HPDE6-E6E7 (cell line): ENCODE results near the gene TBC1D22B.
A peak's percentile ranks its signal among the peaks of the same experiment; 100 is the strongest.
"Not testable (repeated sequence)": the region's sequence is repeated elsewhere in the genome, so short reads cannot be mapped to it uniquely, and the experiment has no call there.

ENCODE experiments used
- DNase-seq: peaks from one replicate; pipeline ENCODE4 v3.0.0; 2011; ENCODE audit warnings: missing footprints; ENCODE audit errors: extremely low spot score

Gene TBC1D22B

GRCh38 chr6:37303091-37303660 lies 45.6 kb downstream of the TBC1D22B start:
- no peak for DNase-seq

- DNase-seq, result peak; percentile 26
Measured at GRCh38 chr6:37303891-37304503, 46.4 kb downstream of the TBC1D22B start.

GRCh38 chr6:37304766-37305165 lies 47.2 kb downstream of the TBC1D22B start:
- no peak for DNase-seq

- DNase-seq, result peak; percentile 42
Measured at GRCh38 chr6:37305841-37306425, 48.4 kb downstream of the TBC1D22B start.

- no peak for DNase-seq
Measured at GRCh38 chr6:37306624-37307222, 49.2 kb downstream of the TBC1D22B start.

- DNase-seq, result not testable (repeated sequence)
Measured at GRCh38 chr6:37307484-37307883, 49.9 kb downstream of the TBC1D22B start.

GRCh38 chr6:37308069-37308815 lies 50.7 kb downstream of the TBC1D22B start:
- DNase-seq, result no peak

- DNase-seq, result no peak
Measured at GRCh38 chr6:37309046-37309445, 51.5 kb downstream of the TBC1D22B start.

GRCh38 chr6:37309692-37310091 lies 52.1 kb downstream of the TBC1D22B start:
- DNase-seq, result no peak

- no peak for DNase-seq
Measured at GRCh38 chr6:37310966-37311365, 53.4 kb downstream of the TBC1D22B start.

GRCh38 chr6:37311741-37312473 lies 54.3 kb downstream of the TBC1D22B start:
- no peak for DNase-seq

- no peak for DNase-seq
Measured at GRCh38 chr6:37313723-37314486, 56.3 kb downstream of the TBC1D22B start.

- DNase-seq, result peak; percentile 60
Measured at GRCh38 chr6:37314487-37315156, 57.0 kb downstream of the TBC1D22B start.

GRCh38 chr6:37315157-37315515 lies 57.6 kb downstream of the TBC1D22B start:
- DNase-seq, result no peak

- DNase-seq, result no peak
Measured at GRCh38 chr6:37316071-37316470, 58.5 kb downstream of the TBC1D22B start.

GRCh38 chr6:37317312-37318038 lies 59.9 kb downstream of the TBC1D22B start:
- DNase-seq, result no peak

GRCh38 chr6:37319156-37319555 lies 61.6 kb downstream of the TBC1D22B start:
- DNase-seq, result no peak

- DNase-seq, result no peak
Measured at GRCh38 chr6:37319856-37320480, 62.4 kb downstream of the TBC1D22B start.

- DNase-seq, result no peak
Measured at GRCh38 chr6:37320646-37321045, 63.1 kb downstream of the TBC1D22B start.
